ENCODE results near the gene KCNMA1. TPM values are rescaled to one million over a fixed set of nuclear protein-coding genes. Genes with fewer than 3 reads are reported as not detected.

Gene KCNMA1
- total RNA-seq, 2 donors from 2014 or later, result 29.1 to 37.9 TPM

GRCh38 chr10:77024461-77024860 lies 613.1 kb downstream of the KCNMA1 start:
- no peak for DNase-seq (ENCODE audit: low spot score)
- H3K27ac ChIP-seq, result no peak overlapping the region
- H3K4me3 ChIP-seq, result no peak overlapping the region
- TF ChIP-seq POLR2AphosphoS5 (IDR thresholded peaks at IDR 0.05) (no peak), POLR2A (IDR thresholded peaks at IDR 0.05) (no peak), CTCF (IDR thresholded peaks at IDR 0.05) (no peak)
- H3K9me3 ChIP-seq, result no peaks in the 10 kb centered on the region
- H3K36me3 ChIP-seq, result no peaks in the 10 kb centered on the region
- H3K27me3 ChIP-seq (replicated peaks; ENCODE audit: insufficient read depth), result no peaks in the 10 kb centered on the region
- no peaks in the 10 kb centered on the region for H3K4me1 ChIP-seq (replicated peaks)
- intact Hi-C loops (cut with DNase I), result no loop called here

- Histone ChIP-seq H3K27ac (no peak overlapping the region), H3K4me1 (replicated peaks) (no peaks in the 10 kb centered on the region), H3K4me3 (no peak overlapping the region), H3K36me3 (no peaks in the 10 kb centered on the region), H3K9me3 (no peaks in the 10 kb centered on the region), H3K27me3 (replicated peaks; ENCODE audit: insufficient read depth) (no peaks in the 10 kb centered on the region)
- WGBS, result 73% methylated on average over 2 of the region's 2 CpGs
- TF ChIP-seq CTCF (IDR thresholded peaks at IDR 0.05) (no peak), POLR2A (IDR thresholded peaks at IDR 0.05) (no peak), POLR2AphosphoS5 (IDR thresholded peaks at IDR 0.05) (no peak)
- no peak for DNase-seq (ENCODE audit: low spot score)
- intact Hi-C loops (cut with DNase I), result no loop called here
Observed at GRCh38 chr10:77023396-77023795, 614.2 kb downstream of the KCNMA1 start.

GRCh38 chr10:77022671-77023070 lies 614.9 kb downstream of the KCNMA1 start:
- WGBS, result 77% methylated on average over 4 of the region's 4 CpGs
- Histone ChIP-seq H3K36me3 (no peaks in the 10 kb centered on the region), H3K4me1 (replicated peaks) (no peaks in the 10 kb centered on the region), H3K9me3 (no peaks in the 10 kb centered on the region), H3K27ac (no peak overlapping the region), H3K4me3 (no peak overlapping the region), H3K27me3 (replicated peaks; ENCODE audit: insufficient read depth) (no peaks in the 10 kb centered on the region)
- DNase-seq (ENCODE audit: low spot score), result no peak
- intact Hi-C loops (cut with DNase I), result no loop called here
- TF ChIP-seq POLR2A (IDR thresholded peaks at IDR 0.05) (no peak), CTCF (IDR thresholded peaks at IDR 0.05) (no peak), POLR2AphosphoS5 (IDR thresholded peaks at IDR 0.05) (no peak)

- Histone ChIP-seq H3K4me1 (replicated peaks) (no peaks in the 10 kb centered on the region), H3K36me3 (no peaks in the 10 kb centered on the region), H3K9me3 (no peaks in the 10 kb centered on the region), H3K27me3 (replicated peaks; ENCODE audit: insufficient read depth) (no peaks in the 10 kb centered on the region), H3K4me3 (no peak overlapping the region), H3K27ac (no peak overlapping the region)
- TF ChIP-seq POLR2A (IDR thresholded peaks at IDR 0.05), result no peak
- TF ChIP-seq POLR2AphosphoS5 (IDR thresholded peaks at IDR 0.05), result no peak
- TF ChIP-seq CTCF (IDR thresholded peaks at IDR 0.05), result no peak
- no peak for DNase-seq (ENCODE audit: low spot score)
- intact Hi-C loops (cut with DNase I), result no loop called here
- 26% methylated on average over 4 of the region's 4 CpGs for WGBS
Observed at GRCh38 chr10:77021966-77022490, 615.6 kb downstream of the KCNMA1 start.

GRCh38 chr10:77020426-77021040 lies 617.1 kb downstream of the KCNMA1 start:
- no peaks in the 10 kb centered on the region for H3K9me3 ChIP-seq
- H3K36me3 ChIP-seq, result no peaks in the 10 kb centered on the region
- WGBS, result 78% methylated on average over 4 of the region's 4 CpGs
- no peak for DNase-seq (ENCODE audit: low spot score)
- H3K4me3 ChIP-seq, result no peak overlapping the region
- TF ChIP-seq CTCF (IDR thresholded peaks at IDR 0.05) (no peak), POLR2A (IDR thresholded peaks at IDR 0.05) (no peak), POLR2AphosphoS5 (IDR thresholded peaks at IDR 0.05) (no peak)
- H3K27ac ChIP-seq, result no peak overlapping the region
- no peaks in the 10 kb centered on the region for H3K4me1 ChIP-seq (replicated peaks)
- intact Hi-C loops (cut with DNase I), result no loop called here
- H3K27me3 ChIP-seq (replicated peaks; ENCODE audit: insufficient read depth), result no peaks in the 10 kb centered on the region
